UCSD-AML1 (cell line): ENCODE measurements around the gene MEPE.

ENCODE experiments used
- DNase-seq: peaks from one replicate; lab custom pipeline; 2025; ENCODE audit not compliant: unreplicated experiment; lab: John Stamatoyannopoulos, UW

MEPE gene, protein sequence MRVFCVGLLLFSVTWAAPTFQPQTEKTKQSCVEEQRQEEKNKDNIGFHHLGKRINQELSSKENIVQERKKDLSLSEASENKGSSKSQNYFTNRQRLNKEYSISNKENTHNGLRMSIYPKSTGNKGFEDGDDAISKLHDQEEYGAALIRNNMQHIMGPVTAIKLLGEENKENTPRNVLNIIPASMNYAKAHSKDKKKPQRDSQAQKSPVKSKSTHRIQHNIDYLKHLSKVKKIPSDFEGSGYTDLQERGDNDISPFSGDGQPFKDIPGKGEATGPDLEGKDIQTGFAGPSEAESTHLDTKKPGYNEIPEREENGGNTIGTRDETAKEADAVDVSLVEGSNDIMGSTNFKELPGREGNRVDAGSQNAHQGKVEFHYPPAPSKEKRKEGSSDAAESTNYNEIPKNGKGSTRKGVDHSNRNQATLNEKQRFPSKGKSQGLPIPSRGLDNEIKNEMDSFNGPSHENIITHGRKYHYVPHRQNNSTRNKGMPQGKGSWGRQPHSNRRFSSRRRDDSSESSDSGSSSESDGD

DNA sequence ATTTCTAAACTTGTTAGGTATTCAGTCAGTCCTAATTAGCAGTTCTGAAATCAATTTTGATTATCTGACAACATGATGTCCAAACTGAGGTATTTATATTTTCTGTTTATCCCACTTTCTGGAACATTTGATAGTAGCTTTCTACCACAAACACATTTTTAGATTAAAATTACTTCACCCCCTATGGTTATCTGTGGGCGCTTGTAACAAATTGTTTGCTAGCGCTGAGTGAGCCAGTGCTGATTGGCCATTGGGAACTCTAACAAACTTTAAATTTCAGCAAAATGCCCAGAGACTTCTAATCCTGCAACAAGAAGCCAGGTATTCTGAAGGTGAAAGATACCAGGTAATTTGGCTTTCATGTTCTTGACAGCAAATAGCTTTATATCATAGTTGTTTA is at the start of gene MEPE:
Gene MEPE, plus strand, starts transcription at position 301 of the 400 bp plus-strand sequence. CDS start 1,746 bp downstream, outside the sequence.
- no peak for DNase-seq

DNA sequence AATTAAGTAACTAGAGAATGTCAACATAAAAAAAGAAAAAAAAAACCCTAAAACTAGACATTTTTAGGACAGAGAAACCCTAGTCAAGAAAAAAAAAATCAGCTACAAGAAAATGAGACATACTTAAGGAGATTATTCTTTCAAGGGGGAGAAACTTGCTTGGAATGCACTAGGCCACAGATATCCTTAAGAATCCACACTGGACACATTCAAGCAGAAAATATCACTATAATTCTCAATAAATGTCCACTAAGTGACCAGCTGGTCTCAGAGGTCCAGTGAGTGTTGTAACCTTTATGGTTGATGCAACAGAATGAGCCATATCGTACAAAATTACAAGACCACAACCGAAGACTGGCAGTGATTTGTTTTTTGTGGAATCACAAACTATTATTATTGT is 49.0 kb upstream of the MEPE start:
- DNase-seq = no peak

DNA sequence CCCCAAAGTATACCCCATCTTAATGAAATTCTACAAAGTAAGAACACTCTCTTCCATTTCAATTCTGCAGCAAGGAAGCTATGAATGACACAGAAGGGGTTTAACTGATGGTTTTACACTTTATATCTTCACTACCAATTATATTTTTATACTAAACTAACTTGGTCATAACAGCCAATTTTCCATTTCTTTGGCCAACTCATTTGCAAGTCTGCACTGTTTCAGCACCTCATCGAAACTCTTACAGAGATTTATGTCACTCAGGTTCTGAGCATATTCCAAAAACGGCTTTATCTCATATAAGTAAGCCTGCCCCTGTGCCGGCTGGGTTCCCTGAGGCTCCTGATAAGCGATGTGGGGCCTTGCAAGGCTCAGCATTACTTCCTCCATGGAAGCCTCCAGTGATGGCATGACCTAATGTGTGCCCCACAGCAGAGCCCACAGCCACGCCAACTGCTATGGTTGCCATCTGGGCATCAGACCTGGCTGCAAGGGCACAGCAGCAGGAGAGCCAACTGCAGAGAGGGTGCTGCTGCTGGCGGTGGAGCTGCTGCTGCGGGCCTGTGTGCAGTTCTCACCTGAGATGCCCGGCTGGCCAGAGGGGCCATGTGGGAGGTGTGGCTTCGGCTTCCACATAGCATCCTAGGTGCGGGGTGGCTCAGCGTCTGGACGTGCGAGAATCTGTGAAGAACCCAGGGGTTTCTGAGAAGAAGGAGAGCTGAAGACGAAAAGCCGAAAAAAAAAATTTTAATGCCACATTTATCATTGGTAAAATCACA is 46.8 kb upstream of the MEPE start:
- DNase-seq = no peak

DNA sequence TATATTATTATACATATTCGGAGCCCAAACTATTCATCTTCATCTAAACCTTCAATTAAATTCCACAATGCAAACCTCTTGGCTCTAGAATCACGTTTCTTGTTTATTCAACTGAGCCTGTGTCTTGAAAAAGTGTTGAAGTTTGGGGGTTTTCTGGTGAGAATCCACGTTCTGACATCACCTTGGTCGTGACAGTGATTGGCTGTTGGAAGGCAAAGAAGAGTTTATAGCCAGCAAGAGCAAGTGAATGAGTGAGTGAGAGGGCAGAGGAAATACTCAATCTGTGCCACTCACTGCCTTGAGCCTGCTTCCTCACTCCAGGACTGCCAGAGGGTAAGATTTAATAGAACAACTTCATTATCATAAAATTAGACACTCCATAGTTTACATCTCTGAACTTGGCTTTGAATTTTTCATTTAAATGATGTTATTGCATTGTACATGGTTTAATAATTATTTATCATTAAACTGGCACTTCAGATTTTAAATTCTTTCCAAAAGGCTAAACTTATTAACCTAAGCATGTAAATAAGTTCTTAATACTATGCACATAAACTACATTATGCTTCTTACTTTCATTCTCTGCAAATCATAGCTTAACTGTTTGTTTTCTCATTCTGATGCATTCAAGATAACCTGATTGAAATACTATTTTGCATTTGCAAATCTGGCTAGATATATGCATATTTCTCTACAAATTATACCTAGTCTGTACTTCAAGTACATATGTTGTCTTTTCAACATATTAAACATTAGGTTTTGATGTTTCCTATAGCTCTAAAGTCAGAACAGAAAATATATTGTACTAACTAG is 33.3 kb upstream of the MEPE start, which contains the start of gene IBSP:
Gene IBSP, plus strand, starts transcription at position 254 of the 813 bp plus-strand sequence. CDS start 2,808 bp downstream, outside the sequence.
- no peak for DNase-seq

DNA sequence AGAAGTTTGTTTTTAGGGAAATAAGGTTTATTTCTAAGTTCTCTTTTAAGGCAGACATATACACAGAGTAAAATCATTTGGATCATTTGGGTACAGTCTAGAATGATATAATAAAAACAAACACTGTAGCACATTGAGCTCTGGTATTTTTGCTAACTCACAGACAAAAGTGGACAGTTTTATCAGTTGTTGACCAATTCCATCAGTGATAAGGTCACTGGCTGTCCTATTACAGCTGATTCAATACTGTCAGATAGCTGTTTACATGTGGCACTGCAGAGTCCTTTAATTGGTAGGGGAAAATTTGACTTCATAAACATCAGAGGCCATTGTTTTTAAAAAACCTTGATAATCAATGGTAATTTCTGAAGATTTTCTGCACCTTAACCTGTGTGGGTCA is 29.9 kb upstream of the MEPE start:
- no peak for DNase-seq

DNA sequence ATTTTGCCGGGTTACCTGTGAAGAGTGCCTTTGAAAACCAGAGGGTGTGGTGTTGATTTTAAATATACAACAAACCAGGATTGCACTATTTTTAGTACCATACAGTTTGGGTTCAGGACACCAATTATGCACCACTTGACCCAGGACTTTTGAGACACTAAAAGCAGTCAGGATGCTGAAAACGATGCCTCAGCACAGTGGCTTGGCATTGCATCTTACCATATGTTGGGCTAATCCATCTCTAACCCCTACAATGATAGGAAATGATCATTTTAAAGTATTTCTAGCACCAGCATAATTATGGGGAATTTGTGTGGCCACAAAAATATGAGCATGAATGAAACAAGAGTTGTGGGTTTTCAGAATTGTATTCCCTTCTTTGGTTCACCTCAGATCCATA is 29.3 kb upstream of the MEPE start:
- DNase-seq = no peak

DNA sequence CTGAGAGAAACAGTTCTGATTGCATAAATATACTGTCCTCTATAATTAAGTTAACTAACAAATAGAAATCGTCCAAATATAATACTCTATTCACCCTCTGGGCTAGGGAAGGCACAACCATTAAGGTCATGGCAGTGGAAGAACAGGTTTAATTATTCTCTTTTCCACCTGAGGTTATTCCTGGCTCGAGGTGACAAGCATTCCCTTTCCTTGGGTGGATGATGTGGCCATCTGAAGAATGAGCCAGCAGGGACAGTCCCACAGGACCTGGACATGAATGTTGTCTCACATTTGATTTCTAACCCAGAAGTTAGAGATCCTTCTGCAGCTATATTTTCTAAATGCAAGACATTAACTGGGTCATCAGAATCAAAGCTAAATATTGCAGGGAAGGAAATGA is 27.9 kb upstream of the MEPE start:
- no peak for DNase-seq

DNA sequence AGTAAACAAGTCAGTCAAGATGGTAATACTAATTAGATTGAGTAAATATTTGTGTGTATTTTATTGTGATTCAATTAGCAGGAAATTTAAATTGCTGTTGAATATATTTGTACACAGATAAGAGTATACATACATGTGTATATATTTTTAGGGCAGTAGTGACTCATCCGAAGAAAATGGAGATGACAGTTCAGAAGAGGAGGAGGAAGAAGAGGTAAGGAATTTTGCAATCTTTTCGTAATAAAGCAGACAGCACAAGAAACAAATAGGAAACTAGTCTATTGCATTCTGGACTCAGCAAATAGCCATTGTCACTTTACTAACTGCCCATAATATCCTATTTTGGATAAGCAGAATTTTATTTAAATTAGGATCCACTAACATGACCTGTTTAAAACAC is 26.8 kb upstream of the MEPE start:
- DNase-seq = no peak

DNA sequence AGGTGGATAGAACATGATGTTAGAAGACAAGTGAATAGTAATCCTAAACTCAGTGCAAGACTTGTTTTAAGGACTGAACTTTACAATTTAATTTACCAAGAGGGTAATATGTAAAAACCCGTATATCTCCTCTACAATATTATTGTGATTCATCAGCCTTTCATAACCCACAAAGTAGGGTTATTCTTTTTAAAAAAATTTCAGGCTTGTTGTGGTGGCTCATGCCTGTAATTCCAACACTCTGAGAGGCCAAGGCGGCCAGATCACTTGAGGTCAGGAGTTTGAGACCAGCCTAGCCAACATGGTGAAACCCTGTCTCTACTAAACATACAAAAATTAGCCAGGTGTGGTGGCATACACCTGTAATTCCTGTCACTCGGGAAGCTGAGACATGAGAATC is 26.2 kb upstream of the MEPE start:
- DNase-seq = no peak

DNA sequence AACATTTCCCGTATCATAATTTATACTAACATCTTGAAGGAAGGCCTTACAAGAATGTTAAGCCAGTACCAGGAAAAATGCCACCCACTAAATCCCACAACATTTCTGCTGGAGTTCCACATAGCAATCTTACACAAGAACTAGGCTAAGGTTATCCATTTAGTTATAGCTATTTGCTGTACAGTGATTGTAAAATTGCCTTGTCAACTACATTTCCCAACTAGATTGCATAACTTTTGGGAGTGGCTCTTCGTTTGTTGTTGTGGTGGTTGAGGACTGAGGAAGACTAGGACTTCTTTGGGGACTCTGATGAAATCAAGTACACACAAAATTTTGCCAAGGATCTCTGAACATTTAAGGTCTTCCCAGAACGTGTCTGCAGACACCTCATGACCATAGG is 25.4 kb upstream of the MEPE start:
- DNase-seq = no peak

DNA sequence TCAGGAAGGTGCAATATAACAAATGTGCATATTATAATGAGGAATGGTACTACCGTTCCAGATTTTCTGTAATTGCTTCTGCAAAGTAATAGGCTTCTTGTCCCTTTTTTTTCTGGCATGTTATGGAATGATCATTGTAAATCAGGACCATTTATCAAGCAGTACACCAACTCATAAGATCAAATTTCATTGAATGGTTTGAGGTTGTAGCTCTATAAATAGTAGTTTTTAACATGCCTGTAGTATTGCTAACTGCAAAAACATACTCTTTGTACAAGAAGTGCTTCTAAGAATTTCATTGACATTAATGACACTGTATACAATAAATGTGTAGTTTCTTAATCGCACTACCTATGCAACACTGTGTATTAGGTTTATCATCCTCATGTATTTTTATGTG is 20.8 kb upstream of the MEPE start:
- DNase-seq = no peak

DNA sequence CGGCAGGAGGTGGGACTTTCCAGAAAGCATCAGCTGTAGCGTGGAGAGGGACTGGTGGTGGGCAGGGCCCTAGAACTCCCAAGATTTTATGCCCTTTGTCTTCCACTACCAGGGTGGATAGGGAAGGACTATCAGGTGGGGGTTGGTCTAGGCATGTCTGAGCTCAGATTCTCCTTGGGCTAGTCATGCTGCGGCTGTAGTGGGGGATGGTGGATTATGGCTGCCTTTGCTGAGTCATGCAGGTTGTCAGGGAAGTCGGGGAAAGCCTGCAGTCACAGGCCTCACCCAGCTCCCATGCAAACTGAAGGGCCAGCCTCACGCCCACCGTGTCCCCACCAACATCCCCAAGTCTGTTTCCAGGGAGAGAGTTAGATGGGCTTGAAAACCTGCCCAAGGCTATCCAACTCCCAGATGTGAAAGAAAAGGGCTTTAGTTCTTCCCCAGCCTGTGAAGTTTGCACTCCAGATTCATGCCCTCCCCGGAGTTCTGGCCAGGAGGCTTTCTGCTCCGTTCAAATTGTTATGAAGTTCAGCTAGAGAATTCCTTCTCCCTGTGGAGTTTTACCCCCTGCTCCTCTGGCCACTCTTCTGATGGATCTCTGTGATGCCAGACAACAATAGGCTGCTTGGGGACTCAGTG is 13.4 kb upstream of the MEPE start:
- DNase-seq = no peak

DNA sequence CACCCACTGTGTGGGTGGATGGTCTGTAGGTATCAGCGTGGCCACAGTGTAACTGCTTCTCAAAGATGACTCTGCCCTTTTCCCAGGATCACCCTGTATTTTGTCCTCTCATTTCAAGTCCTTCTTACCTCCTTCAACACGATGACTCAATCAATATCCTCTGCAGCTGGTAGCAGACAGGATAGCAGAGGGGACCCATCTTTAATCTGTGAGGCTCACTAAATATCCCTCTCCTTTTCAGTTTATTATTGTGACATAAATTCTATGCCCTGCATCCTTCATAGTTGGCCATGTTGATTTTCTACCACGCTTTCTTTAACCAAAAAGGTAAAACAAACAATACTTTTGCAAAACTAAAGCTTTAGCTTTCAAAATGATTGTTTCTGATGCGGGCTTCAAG is 9.6 kb upstream of the MEPE start:
- no peak for DNase-seq

DNA sequence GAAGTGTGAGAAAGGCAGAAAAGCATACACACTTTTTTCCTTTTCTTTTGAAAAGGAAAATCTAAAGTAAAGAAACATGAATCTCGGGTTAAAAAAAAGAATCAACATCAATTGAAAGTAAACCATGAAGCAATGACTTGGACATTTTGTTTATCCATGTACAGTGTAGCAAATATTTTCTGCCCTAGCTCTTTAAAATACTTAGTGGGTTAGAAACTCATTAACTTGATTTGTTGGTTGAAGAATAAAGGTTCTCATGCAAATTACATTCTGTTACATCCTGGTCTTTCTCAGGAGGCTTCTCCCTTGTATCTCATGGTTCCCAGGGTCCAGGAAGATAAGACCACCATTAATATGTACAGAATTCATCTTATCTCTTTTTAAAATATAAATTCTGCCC is 9.0 kb upstream of the MEPE start:
- no peak for DNase-seq

DNA sequence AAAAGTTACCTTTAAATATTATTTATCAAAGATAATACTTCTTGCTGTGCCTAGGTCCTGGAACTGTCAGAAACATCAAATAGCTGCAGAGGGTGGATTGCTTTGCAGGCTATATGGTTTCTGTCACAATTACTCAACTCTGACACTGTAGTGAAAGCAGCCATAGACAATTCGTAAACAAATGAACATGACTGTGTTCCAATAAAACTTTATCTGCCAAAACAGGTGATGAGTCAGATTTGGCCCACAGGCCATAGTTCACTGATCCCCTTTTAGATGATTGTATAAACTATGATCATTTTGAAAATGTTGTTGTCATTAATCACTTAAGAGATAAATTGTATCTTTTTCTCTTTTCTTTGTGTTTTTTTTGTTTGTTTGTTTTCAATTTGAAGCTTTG is 8.4 kb upstream of the MEPE start:
- DNase-seq = no peak

DNA sequence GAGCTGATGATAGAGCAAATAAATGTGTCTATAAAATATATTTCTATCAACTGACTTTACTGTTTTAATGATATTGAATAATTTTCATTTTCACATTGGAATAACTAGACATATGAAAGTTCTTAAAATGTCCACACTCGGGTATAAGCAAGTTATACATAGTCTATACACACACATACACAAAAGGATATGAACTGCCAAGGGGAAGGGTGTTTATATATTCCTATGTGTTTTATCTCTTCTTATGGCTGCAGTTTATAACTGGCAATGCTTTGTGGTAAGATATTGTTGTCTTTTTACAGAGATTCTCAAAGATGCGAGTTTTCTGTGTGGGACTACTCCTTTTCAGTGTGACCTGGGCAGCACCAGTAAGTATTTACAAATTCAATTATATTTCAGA is 1.6 kb downstream of the MEPE start:
- DNase-seq = no peak

DNA sequence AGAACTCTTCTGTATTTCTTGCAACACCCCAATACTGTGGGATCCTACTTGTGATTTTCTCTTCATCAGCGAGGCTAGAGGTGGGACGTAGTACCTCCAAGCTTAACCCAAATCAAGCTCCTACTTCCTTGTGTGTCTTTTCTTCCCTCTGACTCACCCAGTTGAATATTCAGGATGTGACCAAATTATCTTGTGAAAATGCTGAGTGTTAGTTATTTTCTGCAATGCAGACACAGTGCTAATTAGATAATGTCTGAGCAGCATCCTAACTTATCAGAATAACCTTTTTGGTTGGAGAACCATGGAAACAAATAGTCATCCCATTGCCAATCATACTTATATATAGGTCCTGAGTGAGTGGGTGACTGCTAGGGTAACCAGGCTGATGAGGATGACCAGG is 2.4 kb downstream of the MEPE start:
- no peak for DNase-seq

DNA sequence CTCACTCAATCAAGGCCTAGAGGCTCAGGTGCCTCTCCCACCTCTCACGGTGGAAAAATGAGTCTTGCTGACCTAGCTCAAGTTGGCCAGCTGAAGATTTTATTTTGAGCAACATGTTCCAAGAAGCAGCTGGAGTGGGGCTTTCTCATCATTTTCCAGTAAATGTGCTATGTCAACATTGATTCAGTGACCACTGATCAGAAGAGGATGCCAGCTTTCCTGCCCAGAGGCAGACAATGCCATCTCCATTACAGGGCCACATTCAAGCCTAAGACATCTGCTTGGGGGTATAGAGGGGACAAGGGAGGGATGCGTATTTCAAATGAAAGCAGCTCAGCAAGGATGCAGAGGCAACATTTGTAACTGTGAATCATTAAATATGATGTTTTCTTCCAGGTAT is 3.0 kb downstream of the MEPE start:
- no peak for DNase-seq

DNA sequence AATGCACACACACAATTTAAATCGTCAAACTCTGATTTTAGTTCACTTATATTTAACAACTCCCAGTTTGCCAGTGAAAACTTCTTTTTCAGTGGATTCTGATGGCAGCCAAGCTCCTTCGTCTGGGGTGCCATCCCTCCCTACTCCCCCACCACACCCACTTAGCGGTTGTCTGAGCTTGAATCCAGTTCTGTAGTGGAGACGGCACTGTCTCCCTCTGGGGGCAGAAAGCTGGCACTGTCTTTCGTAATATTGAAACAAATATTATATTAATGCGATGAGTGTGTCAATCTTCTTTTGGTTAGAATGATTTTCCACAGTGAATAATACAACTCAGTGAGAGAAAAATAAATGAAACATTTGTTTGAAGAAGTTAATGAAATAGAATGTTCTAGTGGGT is 5.4 kb downstream of the MEPE start:
- DNase-seq = no peak

DNA sequence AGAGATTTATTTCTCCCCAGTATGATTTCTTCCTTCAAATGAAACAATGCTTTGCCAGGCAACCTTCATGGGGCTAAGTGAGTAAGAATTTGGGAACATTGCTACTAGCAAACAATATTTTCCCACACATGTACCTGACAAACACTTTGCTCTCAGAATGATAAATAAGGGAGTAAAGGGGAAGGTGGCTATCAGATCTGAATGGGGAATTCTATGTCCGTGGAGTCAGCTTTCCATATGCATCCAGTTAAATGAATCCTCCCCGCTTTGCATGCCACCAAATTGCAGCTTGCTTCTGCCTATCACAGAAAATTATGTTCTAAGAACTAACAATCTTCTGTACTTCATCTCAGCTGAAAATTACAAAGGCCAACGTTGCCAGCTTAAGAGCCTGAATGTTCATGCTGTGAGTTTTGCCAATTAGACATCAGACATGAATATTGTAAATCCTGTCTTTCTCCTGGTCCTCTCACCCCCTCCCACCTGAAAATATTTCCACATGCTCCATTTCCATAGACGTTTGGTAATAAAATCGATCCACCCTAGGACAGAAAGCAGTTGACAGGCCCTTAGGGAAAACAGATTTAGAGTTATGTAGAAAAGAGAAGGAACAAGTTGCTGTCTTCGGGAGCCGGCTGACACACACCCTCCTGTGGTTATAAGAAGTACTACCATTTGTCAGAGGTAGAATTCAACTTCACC is 6.3 kb downstream of the MEPE start:
- DNase-seq = no peak
